CD1c-positive myeloid dendritic cell (primary cell): Measurements from ENCODE around the gene NRG2.

Experiments used
- DNase-seq: peaks from one replicate; pipeline ENCODE4 v3.0.0-alpha.2; 2016; ENCODE audit errors: extremely low spot score

The NRG2 gene

DNA sequence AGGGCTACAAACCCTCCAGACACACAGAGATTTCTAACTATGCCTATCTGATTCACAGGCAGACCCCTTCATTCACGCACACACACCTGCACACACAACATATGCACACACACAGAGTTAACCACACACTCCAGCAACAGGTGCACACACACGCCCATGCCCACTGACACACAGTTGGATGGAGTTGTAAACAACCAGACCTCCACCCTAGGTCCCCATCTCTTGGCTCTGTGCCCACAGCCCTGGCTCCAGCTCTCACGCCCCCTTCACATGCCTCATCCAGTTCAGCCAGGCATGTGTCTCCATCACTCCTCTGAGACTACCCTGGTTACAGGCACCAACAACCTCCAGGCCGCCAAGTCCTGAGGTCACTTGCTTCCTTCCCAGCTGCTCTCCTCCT lies 186.4 kb downstream of the NRG2 start:
- DNase-seq = no peak

DNA sequence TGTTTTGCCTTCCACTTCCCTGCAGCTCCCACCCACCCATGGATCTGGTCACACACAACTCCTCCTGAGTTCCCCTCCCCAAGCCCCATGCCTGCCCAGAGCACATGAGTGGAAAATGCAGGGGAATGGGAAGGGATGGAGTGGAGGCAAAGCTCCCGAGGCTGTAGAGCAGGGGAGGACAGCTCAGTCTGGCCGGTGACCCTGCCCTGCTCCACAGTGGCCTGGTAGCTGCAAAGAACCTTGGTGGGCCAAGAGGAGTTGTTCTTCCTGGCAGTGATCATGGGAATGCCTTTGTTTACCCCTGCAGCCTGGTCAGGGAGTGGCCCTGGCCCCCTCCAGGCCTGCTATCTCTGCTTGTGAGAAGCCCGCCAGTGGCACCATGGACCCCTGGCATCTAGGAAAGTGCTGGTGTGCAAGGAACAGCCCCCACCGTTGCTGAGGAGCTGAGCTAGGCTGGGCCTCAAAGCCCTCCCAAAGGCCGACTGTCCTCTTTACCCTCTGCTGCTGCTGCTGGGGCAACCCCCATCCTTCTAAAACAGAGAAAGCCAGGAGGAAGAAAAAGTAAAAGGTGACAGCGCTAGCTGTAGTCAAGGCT lies 187.1 kb downstream of the NRG2 start:
- no peak for DNase-seq

DNA sequence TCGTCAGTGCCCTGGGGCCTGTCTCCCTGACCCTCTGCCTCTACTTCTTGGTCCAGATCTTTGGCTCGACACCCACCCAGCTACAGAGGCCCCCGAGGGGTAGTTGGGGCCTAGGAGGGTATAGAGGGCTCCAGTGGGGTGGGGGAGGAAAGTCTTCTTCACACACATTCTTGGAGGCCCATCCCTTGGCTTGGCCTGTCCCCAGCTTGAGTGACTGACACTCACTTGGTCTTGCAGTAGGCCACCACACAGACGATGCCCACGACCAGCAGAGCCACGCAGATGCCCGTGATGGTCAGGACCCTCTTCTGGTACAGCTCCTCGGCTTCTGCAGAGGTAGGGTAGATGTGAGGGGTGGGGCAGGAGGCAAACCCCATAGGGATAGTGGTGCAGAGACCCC lies 187.6 kb downstream of the NRG2 start:
- DNase-seq = no peak

DNA sequence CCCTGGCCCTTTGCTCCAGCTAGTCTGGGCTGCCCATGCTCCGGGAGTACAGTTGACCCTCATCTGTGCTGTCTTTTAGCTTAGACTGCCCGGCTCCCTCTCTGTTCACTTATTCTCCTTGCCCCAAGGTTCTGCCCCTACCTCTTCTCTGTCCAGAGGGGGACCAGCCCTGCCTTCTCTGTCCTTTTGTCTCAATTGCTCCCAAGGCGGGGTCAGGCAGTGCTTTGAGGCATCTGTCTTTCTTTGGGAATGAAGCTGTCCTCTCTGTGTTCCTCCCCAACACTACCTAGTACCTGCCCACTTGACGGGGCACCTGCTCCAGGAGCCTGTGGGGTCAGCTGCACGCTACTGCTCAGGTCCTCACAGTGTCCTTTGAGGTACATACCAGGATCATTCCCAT lies 188.1 kb downstream of the NRG2 start:
- no peak for DNase-seq

DNA sequence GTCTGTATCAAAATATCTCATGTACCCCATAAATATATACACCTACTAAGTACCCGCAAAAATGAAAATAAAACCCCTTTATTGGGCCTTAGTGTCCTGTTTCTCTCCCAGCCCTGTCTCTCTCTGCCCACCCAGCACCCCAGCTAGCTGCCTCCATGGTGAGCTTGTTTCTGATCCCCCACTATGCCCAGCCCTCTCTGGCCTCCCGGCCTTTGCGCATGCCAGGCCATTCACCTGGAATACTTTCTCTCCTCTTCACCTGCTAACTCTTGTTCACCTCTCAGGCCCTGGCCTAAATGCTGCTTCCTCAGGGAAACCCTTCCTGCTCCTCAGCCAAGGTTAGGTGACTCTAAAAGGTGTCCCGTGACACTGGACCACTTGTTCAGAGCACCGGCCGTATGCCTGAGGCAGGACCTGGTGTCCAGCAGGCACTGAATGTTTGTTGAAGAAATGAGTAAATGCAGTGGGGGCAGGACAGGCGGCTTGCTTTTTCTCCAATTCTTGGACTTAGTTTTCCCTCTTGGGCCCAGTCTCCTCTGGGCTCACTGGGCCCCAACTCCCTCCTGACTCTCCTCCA lies 189.0 kb downstream of the NRG2 start:
- DNase-seq = no peak

DNA sequence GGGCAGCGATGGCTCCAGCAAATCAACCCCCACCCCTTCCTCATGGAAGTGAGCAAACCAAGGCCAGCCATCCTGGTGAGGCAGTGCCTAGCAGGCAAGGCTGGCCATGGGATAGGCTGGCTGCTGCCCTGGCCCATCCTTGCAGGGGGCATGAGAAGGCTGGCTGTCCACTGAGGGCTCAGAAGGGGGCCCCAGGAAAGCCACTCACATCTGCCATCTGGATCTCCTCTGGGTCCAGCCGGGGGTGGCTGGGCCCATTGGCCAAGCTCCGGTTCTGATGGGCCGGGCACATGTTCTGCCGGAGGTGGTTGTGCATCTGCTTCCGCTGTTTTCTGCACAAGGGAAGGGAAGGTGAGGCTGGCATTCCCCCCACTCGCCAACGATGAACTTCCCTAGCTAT lies 190.4 kb downstream of the NRG2 start:
- no peak for DNase-seq

DNA sequence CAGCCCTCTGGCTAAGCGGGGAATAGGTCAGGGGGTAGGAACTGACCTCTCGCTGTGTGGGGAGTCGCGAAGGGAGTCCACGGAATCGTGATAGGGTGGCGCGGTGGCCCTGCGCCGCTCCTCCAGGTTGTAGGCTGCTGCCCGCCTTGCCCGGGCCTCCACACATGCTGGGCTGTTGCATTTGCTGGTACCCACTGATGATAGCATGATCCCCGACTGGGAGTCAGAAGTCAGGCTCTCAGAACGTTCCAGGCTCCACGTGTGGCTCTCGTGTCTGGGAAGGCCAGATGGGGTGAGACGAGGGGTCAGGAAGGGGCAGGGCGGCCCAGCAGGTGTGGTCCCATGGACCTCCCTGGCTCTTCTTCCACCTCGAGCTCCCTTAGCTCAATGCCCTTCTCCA lies 191.5 kb downstream of the NRG2 start:
- DNase-seq = no peak

DNA sequence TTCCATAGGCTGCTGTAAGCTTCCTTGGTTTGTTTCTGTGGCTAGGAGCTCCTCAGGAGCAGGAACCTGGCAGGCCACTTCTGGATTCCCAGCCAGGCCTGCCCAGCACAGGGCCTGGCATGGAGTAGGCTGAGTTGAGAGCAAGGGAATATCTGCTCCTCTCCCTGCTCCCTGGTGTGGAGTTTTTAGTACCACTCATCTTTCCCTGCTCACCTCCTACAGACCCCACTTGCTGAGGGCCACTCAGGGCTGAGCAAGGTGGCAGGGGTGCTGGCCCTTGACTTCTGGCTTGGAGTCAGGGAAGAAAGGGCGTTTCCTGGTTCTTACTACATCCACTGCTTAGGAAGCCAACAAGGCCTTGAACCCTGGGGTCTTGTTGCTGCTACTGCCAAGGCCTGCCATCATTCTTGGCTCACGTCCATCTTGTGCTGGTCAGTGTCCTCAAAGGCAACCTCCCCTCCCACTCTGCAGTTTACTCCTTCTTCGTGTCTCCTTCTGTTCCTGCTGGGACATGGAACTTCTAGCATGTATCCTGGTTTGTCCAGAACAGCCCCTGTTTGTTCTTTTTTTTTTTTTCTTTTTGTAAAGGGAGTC lies 192.6 kb downstream of the NRG2 start:
- no peak for DNase-seq

DNA sequence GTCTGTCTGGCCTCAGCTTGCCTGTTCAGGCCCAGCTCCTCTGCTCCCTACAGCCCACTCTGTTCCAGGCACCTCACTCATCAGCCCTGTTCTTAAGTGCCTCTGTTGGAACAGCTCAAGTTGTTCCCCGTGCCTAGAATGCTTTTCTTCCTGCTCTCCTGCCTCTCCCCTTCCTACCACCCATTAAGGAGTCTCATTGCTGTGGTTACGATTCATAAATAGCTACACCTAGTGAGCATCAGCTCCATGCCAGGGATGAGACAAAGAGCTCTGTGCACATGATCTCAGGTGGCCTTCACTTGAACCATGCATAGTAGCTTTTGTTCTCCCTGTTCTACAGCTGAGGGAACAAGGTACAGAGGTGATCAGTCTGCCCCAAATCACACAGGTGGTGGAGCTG lies 193.2 kb downstream of the NRG2 start:
- no peak for DNase-seq

DNA sequence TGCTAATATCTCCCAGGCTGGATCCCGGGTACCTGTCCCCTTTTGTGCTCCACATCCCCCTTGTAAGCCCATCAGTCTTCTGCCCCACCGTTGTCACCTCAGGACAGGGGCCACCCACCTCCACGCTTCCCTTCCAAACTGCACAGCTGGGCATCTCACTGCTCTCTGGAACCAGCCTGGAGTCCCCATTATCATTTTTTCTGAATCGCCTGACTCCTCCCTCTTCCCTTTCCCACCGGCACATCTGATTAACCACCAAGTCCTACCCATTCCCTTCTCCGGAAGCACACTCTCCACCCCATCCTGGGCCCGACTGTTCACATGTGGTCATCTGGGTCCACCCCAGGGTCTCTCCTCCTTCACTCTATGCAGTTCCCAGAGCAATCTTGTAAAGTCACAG lies 193.6 kb downstream of the NRG2 start:
- DNase-seq = no peak

DNA sequence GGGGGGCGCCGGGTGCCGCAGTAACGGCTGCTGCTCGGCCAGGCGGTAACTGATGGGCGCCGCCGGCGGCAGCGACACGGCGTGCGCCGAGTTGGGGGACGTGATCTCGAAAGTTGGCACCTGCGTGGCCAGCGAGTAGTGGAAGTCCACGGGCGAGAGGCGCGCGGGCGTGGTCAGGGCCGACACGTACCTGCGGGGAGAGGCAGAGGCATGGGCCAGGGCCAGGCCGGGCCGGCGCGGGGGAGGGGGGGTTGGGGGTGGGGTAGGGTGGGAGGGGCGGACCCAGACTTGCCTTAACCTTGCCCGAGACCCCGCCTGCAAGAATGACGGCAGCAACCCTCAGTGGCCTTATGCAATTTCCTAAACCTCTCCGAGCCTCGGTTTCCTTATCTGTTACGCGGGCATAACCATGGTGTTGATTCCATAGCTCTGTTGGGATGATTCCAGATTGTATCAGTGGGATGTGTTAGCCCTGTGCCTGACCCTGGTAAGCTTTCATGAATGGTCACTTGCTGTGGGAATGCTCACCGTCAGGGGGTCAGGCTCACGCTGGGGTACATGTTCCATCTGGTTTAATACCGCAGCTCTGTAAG lies 194.5 kb downstream of the NRG2 start:
- no peak for DNase-seq

DNA sequence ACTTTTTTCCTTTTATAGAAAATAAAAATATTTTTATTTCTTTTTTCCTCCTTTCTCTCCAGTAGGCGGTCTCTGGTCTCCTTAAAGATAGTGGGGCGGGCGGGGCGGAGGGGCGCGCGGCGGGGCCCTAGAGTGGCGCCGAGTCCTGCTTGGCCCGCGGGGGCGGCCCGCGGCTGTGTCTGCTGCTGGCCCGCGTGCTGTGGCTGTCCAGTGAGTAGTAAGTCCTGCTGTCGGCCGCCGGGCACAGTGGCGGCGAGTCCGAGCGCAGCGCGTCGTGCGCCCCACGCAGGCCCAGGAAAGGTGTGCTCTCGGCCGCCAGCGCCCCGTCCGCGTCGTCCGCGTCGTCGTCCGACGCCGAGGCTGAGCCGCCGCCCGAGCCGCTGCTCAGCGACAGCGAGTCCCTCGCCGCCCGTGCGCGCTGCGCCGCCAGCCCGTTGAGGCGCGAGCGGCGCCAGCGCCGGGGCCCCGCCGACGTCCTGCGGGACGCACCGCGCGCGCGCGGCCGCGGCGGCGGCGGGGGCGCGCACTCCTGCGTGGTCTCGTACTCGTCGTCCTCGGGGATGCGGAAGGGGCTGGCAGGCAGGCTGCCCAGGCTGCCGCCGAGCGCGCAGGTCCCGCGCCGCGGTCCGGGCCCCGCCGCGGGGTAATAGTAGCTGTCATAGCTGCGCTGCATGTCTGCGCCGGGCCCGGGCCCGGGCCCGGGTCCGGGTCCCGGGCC lies 195.2 kb downstream of the NRG2 start:
- peak; percentile 83 for DNase-seq

DNA sequence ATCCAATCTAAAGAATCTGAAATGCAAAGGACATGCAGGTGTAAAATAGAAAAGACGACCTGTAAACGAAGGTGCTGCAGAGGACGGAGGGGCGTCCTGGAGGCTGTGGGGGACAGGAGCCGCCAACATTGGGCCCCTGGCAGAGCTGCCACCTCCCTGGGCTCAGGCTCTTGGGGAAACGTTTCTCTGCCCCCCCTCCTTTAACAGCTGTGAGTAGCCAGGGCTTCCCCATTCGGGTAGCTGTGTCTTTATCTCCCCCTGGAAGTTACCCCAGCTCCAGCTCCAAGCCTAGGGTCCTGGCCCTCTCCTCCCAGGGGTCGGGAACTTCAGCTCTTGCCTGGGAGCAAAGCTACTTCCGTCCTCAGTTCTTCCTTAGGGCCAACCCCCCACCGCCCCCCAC lies 196.0 kb downstream of the NRG2 start:
- DNase-seq = no peak

DNA sequence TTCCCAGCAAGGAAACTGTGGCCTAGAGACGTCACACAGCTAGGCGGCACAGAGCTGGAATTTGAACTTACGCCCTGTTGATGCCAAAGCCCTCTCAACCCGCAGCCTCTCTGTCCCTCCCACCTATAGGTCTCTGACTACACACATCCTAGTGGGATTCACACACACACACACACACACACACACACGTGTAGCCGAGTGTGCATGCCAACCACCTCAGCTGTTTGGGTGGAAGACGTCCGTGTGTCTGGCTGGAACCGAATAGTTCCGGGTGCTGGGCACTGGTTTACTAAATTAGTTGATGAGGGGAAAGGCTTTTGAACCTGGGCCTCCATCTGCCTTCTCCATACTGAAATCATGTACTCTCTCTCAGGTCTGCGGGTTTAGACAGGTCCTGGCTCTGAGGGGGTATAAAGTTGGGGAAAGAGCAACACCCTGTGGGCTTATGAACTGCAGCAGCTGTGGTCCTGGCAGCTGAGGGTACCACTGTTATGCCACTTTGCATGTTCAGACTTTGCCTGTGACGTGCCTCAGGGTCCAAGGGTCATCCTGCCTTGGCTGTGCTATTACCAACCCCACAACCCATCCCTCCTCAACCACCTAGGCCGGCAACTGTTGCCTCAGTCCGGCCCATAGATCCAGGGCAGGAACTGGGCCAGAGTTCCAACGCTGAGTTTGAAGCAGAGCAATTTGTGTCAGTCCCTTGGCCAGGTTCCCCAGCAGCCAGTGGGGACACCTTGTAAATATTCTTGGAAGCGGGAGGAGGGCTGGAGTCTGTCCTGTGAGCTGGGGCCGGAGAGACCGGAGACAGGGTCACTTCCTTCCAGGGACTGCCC lies 197.0 kb downstream of the NRG2 start:
- no peak for DNase-seq

DNA sequence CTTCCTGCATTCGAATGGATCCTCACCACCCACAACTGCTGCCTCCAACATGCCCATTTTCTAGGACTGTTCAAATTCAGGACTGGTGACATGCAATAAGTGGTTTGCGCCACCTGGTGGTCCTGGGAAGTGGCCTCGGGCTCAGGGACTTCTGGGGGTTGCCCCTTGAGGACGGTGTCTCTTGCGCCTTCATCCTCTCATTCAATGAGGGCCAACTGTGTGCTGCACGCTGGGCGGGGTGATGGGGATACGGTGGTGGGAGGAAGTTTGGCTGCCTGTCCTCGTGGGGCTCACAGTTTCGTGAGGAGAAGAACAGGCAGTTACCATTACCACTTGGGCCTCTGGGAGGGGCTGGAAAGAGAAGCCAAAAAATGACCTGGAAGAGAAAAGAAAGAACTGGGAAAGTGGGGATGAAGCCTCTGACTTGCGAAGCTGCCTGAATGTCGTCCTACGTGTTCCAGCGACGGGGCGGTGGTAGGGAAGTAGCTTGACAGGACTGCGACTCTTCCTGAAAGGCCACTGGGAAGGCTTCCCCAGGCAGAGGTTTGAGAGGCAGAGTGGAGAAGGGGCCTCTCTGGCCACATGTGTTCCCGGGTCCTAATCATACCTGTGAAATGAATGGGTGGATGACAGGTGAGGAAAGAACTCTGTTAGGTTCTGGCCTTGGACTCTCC lies 198.5 kb downstream of the NRG2 start:
- peak; percentile 77 for DNase-seq

DNA sequence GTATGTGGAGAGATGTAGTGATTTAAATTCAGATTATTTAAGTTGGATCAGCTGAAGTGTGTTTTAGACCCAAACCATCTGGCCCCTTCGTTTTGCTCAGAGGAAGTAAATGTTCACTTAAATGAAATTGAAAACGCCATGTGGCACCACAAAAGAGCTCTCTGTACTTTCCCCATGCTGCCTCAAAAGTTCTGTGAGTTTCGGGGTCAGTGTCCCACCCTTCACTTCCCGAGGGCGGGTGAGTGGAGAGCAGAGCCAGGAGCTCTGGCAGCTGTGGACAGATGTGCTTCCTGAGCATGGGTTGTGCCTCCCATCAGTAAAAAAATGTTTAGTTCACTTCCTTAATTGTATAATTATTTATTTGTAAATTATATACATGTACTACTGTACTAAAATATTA lies 199.1 kb downstream of the NRG2 start:
- no peak for DNase-seq

DNA sequence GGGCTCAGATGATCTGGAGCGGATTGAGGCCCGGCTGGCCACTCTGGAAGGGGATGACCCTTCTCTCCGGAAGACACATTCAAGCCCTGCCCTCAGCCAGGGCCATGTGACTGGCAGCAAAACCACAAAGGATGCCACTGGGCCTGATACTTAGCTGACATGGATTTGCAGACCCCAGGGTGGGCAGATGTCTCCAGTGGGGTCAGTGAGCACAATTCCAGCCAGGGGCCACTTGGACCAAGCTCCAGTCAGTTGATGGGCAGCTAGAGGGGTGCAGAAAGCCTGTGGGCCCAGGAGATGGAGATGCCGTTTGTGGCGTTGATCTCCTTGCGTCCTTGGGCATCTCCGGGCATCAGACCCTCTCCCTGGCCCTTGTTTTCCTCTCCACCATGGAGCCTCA lies 200.8 kb downstream of the NRG2 start:
- no peak for DNase-seq

DNA sequence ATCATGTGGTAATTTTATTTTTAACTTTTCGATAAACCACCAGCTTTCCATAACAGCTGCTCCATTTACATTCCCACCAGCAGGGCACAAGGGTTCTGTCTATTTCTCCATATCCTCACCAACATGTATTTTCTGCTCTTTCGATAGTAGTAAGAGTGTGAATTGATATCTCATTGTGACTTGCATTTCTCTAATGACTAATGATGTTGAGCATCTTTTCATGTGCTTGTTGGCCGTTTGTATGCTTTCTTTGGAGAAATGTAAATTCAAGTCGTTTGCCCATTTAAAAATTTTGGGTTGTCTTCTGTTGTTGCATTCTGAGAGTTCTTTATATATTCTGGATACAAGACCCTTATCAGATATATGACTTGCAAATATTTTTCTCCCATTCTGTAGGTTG lies 201.6 kb downstream of the NRG2 start:
- no peak for DNase-seq

DNA sequence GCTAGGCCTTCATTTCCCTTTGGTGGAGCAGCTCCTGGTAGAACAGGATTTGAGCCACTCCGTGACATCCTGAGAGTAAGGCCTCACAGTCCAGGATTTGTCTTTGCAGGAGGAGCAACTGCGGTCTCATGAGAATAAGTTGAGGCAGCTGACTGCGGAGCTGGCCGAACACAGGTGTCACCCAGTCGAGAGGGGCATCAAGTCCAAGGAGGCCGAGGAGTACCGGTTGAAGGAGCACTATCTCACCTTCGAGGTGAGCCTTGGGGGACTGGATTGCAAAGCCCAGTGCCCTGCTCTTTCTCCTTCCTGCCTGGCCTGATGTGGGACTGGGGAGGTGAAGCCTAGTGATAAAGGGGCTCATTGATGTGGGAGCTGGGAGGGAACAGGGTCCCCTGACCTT lies 203.2 kb downstream of the NRG2 start:
- no peak for DNase-seq

DNA sequence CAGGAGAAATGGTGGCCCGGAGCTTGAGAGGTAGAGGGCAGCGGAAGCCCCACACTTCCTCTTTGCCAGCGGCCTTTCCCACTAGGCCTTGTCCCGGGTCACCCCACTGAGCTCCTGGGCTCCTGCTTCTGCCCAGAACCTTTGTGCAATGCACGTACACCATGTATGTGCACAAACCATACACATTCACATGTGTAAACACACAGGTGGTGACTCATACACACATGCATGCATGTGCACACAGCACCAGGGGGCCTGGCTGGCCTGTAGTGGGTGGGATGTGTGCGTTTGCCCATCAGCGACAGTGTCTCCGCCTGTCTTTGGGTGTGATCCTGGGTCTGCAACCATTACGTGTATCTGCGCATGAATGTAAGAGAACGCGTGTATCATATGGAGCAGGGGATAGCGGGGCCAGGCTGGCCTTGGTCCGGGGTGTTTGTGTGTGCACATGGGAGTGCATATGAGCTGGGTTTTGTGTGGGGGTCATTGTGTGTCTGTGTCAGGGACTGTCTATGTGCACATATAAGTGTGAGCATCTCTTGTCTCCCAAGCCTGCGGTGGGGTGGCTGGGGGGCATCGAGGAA lies 203.8 kb downstream of the NRG2 start:
- no peak for DNase-seq
